ENCODE measurements around the gene E4F1. TPM values are rescaled to one million over a fixed set of nuclear protein-coding genes. Genes with fewer than 3 reads are reported as not detected.
A peak's percentile ranks its signal among the peaks of the same experiment; 100 is the strongest.

Gene E4F1
- total and polyA plus RNA-seq, 2 of the 13 experiments (the other 11 are each of a cell fraction or from before 2014, with no cell fraction given), result 13.8 to 19.5 TPM

DNA sequence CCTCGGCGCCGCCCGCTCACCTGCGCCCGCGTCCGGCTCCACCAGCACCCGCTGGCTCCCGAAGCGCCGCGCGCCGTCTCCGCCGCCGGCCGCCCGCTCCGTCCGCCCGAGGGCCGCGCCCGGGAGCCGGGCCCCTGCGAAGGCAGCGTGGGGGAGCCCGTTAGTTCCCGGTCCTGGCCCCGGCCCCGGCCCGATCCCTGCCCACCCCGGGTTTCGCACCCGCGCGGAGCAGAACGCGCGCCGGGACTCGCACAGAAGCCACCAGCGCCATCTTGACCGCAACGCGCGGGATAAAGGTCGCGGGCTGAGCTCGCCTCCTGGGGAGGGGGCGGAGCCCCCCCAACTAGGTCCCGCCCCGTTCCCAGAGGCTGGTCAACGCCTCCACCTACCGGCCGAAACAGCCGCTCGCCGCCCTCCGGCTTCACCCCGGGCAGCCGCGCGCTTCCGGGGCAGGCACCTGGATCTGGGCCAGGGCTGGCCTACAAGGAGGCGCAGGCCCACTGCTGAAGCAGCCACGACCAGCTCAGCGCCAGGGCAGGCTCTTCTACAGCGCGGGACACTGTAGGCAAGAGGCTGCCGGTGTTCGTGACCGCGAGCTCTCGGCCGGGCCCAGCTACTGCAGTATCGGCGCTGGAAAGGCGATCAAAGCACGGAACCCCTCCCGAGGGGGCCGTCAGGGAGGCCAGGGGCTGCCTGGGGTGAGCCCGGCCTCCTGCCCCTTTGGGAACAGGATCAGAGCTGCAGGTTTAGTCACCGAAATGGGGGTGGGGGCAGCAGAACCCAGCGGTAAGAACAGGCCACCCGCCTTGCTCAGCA, 28.1 kb downstream of the E4F1 start, which contains the start of gene ECI1 (continued):
- TF ChIP-seq ZNF326 (CRISPR knock-in tag; IDR thresholded peaks at IDR 0.05; ENCODE audit: borderline replicate concordance), result no peak
- no peak for TF ChIP-seq ZFP62 (CRISPR knock-in tag; IDR thresholded peaks at IDR 0.05)
- TF ChIP-seq GPN1 (CRISPR knock-in tag; IDR thresholded peaks at IDR 0.05; ENCODE audit: borderline replicate concordance), result no peak
- TF ChIP-seq CHCHD3 (CRISPR knock-in tag; IDR thresholded peaks at IDR 0.05), result no peak
- no peak for TF ChIP-seq JUNB (CRISPR knock-in tag; IDR thresholded peaks at IDR 0.05; ENCODE audit: borderline replicate concordance)
- TF ChIP-seq CBFB (CRISPR knock-in tag; IDR thresholded peaks at IDR 0.05), result peak; percentile 93
- TF ChIP-seq, protein P1, sequence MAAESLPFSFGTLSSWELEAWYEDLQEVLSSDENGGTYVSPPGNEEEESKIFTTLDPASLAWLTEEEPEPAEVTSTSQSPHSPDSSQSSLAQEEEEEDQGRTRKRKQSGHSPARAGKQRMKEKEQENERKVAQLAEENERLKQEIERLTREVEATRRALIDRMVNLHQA (CRISPR knock-in tag; IDR thresholded peaks at IDR 0.05), result no peak
- TF ChIP-seq, protein P2, sequence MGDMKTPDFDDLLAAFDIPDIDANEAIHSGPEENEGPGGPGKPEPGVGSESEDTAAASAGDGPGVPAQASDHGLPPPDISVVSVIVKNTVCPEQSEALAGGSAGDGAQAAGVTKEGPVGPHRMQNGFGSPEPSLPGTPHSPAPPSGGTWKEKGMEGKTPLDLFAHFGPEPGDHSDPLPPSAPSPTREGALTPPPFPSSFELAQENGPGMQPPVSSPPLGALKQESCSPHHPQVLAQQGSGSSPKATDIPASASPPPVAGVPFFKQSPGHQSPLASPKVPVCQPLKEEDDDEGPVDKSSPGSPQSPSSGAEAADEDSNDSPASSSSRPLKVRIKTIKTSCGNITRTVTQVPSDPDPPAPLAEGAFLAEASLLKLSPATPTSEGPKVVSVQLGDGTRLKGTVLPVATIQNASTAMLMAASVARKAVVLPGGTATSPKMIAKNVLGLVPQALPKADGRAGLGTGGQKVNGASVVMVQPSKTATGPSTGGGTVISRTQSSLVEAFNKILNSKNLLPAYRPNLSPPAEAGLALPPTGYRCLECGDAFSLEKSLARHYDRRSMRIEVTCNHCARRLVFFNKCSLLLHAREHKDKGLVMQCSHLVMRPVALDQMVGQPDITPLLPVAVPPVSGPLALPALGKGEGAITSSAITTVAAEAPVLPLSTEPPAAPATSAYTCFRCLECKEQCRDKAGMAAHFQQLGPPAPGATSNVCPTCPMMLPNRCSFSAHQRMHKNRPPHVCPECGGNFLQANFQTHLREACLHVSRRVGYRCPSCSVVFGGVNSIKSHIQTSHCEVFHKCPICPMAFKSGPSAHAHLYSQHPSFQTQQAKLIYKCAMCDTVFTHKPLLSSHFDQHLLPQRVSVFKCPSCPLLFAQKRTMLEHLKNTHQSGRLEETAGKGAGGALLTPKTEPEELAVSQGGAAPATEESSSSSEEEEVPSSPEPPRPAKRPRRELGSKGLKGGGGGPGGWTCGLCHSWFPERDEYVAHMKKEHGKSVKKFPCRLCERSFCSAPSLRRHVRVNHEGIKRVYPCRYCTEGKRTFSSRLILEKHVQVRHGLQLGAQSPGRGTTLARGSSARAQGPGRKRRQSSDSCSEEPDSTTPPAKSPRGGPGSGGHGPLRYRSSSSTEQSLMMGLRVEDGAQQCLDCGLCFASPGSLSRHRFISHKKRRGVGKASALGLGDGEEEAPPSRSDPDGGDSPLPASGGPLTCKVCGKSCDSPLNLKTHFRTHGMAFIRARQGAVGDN (CRISPR knock-in tag; IDR thresholded peaks at IDR 0.05), result peak; percentile 94
- TF ChIP-seq, protein P3, sequence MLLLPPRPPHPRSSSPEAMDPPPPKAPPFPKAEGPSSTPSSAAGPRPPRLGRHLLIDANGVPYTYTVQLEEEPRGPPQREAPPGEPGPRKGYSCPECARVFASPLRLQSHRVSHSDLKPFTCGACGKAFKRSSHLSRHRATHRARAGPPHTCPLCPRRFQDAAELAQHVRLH (CRISPR knock-in tag; IDR thresholded peaks at IDR 0.05; ENCODE audit: borderline replicate concordance, low read depth), result peak; percentile 76
- peak; percentile 81 for TF ChIP-seq KAT8 (CRISPR knock-in tag; IDR thresholded peaks at IDR 0.05)
- TF ChIP-seq, protein P4, sequence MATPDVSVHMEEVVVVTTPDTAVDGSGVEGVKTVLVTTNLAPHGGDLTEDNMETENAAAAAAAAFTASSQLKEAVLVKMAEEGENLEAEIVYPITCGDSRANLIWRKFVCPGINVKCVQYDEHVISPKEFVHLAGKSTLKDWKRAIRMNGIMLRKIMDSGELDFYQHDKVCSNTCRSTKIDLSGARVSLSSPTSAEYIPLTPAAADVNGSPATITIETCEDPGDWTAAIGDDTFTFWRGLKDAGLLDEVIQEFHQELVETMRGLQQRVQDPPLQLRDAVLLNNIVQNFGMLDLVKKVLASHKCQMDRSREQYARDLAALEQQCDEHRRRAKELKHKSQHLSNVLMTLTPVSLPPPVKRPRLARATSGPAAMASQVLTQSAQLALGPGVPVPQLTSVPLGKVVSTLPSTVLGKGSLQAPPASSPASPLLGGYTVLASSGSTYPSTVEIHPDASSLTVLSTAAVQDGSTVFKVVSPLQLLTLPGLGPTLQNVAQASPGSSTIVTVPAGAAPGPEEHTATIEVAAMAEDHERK (CRISPR knock-in tag; IDR thresholded peaks at IDR 0.05; ENCODE audit: low read depth), result no peak
- peak; percentile 43 for TF ChIP-seq GABPA (IDR thresholded peaks at IDR 0.05; ENCODE audit: low read depth, low read length)
- peak; percentile 80 for TF ChIP-seq GABPA (CRISPR knock-in tag; IDR thresholded peaks at IDR 0.05; ENCODE audit: low read depth)
- peak; percentile 90 for TF ChIP-seq ZNF607 (CRISPR knock-in tag; IDR thresholded peaks at IDR 0.05; ENCODE audit: borderline replicate concordance)
- peak; percentile 87 for TF ChIP-seq SP5 (CRISPR knock-in tag; IDR thresholded peaks at IDR 0.05; ENCODE audit: borderline replicate concordance, low read depth)
- no peak for TF ChIP-seq SCMH1 (CRISPR knock-in tag; IDR thresholded peaks at IDR 0.05; ENCODE audit: borderline replicate concordance)
- no peak for TF ChIP-seq SP1 (IDR thresholded peaks at IDR 0.05)
- TF ChIP-seq SP1 (CRISPR knock-in tag; IDR thresholded peaks at IDR 0.05), result peak; percentile 86
- peak; percentile 64; the same call in 1 of the 2 replicates for TF ChIP-seq SP4 (CRISPR knock-in tag; IDR thresholded peaks at IDR 0.05)
- TF ChIP-seq CEBPB (IDR thresholded peaks at IDR 0.05; ENCODE audit: borderline replicate concordance, low read depth, low read length), result no peak
- peak; percentile 86 for TF ChIP-seq HDAC1 (CRISPR knock-in tag; IDR thresholded peaks at IDR 0.05)
- peak; percentile 86 for TF ChIP-seq ZBTB38 (CRISPR knock-in tag; IDR thresholded peaks at IDR 0.05)
- no peak for TF ChIP-seq ZNF724P (CRISPR knock-in tag; IDR thresholded peaks at IDR 0.05; ENCODE audit: borderline replicate concordance)
- TF ChIP-seq ZKSCAN5 (CRISPR knock-in tag; IDR thresholded peaks at IDR 0.05), result no peak
